ENCODE data around the gene INSC. TPM values are rescaled to one million over a fixed set of nuclear protein-coding genes. Genes with fewer than 3 reads are reported as not detected.

INSC gene
- polyA plus RNA-seq, 3 donors = 0.67 to 0.86 (median 0.71) TPM

GRCh38 chr11:15146271-15147003, 31.7 kb downstream of the INSC start:
- DNase-seq (ENCODE audit: low read depth in 3 of 3, low spot score in 2 of 3) = no peak

GRCh38 chr11:15148169-15148568, 33.4 kb downstream of the INSC start:
- DNase-seq (ENCODE audit: low read depth in 3 of 3, low spot score in 2 of 3) = no peak

GRCh38 chr11:15149050-15149449, 34.3 kb downstream of the INSC start:
- DNase-seq (ENCODE audit: low read depth in 3 of 3, low spot score in 2 of 3) = no peak

GRCh38 chr11:15150507-15150906, 35.8 kb downstream of the INSC start:
- DNase-seq (ENCODE audit: low read depth in 3 of 3, low spot score in 2 of 3) = no peak

- DNase-seq (ENCODE audit: low read depth in 3 of 3, low spot score in 2 of 3) = no peak
These were observed 38.5 kb downstream of the INSC start for GRCh38 chr11:15153231-15153630.

GRCh38 chr11:15157181-15157580, 42.5 kb downstream of the INSC start:
- DNase-seq (ENCODE audit: low read depth in 3 of 3, low spot score in 2 of 3) = no peak

GRCh38 chr11:15157606-15158137, 42.9 kb downstream of the INSC start:
- no peak for DNase-seq (ENCODE audit: low read depth in 3 of 3, low spot score in 2 of 3)

GRCh38 chr11:15158351-15159015, 43.8 kb downstream of the INSC start:
- DNase-seq (ENCODE audit: low read depth in 3 of 3, low spot score in 2 of 3) = no peak

GRCh38 chr11:15159085-15159484, 44.4 kb downstream of the INSC start:
- no peak for DNase-seq (ENCODE audit: low read depth in 3 of 3, low spot score in 2 of 3)

- DNase-seq (ENCODE audit: low read depth in 3 of 3, low spot score in 2 of 3) = no peak
These were observed 47.1 kb downstream of the INSC start for GRCh38 chr11:15161790-15162189.

GRCh38 chr11:15163136-15163535, 48.4 kb downstream of the INSC start:
- no peak for DNase-seq (ENCODE audit: low read depth in 3 of 3, low spot score in 2 of 3)

GRCh38 chr11:15166204-15166603, 51.5 kb downstream of the INSC start:
- DNase-seq (ENCODE audit: low read depth in 3 of 3, low spot score in 2 of 3) = no peak

- no peak for DNase-seq (ENCODE audit: low read depth in 3 of 3, low spot score in 2 of 3)
These were observed 55.3 kb downstream of the INSC start for GRCh38 chr11:15169815-15170551.

GRCh38 chr11:15170698-15171097, 56.0 kb downstream of the INSC start:
- no peak for DNase-seq (ENCODE audit: low read depth in 3 of 3, low spot score in 2 of 3)

GRCh38 chr11:15171956-15172355, 57.2 kb downstream of the INSC start:
- DNase-seq (ENCODE audit: low read depth in 3 of 3, low spot score in 2 of 3) = no peak

- no peak for DNase-seq (ENCODE audit: low read depth in 3 of 3, low spot score in 2 of 3)
These were observed 61.1 kb downstream of the INSC start for GRCh38 chr11:15175831-15176230.

GRCh38 chr11:15176646-15177163, 62.0 kb downstream of the INSC start:
- DNase-seq (ENCODE audit: low read depth in 3 of 3, low spot score in 2 of 3) = no peak

GRCh38 chr11:15177491-15177890, 62.8 kb downstream of the INSC start:
- DNase-seq (ENCODE audit: low read depth in 3 of 3, low spot score in 2 of 3) = no peak

GRCh38 chr11:15178214-15178613, 63.5 kb downstream of the INSC start:
- no peak for DNase-seq (ENCODE audit: low read depth in 3 of 3, low spot score in 2 of 3)

- DNase-seq (ENCODE audit: low read depth in 3 of 3, low spot score in 2 of 3) = no peak
These were observed 64.4 kb downstream of the INSC start for GRCh38 chr11:15179167-15179566.

- no peak for DNase-seq (ENCODE audit: low read depth in 3 of 3, low spot score in 2 of 3)
These were observed 65.6 kb downstream of the INSC start for GRCh38 chr11:15180212-15180792.

Measured in right renal cortex interstitium (tissue), 3 donors.